Endodermal cell (in vitro differentiated cells): Measurements from ENCODE around the gene PPP1R3E. TPM values are rescaled to one million over a fixed set of nuclear protein-coding genes. Genes with fewer than 3 reads are reported as not detected.
A peak's percentile ranks its signal among the peaks of the same experiment; 100 is the strongest.

Source experiments
- DNase-seq: peaks from one replicate; pipeline ENCODE4 v3.0.0-alpha.2; 2017
- H3K27ac ChIP-seq: 2 replicates; pipeline ENCODE4 v1.5.1; 2013; ENCODE audit warnings: mild to moderate bottlenecking, low read depth, low read length, moderate library complexity
- H3K27me3 ChIP-seq: 2 replicates; pipeline ENCODE4 v1.6.1; 2013; ENCODE audit warnings: mild to moderate bottlenecking, low read length, moderate library complexity; ENCODE audit not compliant: insufficient read depth, control insufficient read depth, poor library complexity, severe bottlenecking
- H3K36me3 ChIP-seq: 2 replicates; pipeline ENCODE4 v1.7.0; 2013; ENCODE audit warnings: mild to moderate bottlenecking, low read length, moderate library complexity; ENCODE audit not compliant: control insufficient read depth, insufficient read depth
- H3K4me1 ChIP-seq: one replicate; pipeline ENCODE4 v1.7.0; 2013; ENCODE audit warnings: low read length; ENCODE audit not compliant: control insufficient read depth, insufficient read depth
- H3K4me3 ChIP-seq: 2 replicates; pipeline ENCODE4 v1.5.1; 2013; ENCODE audit warnings: mild to moderate bottlenecking, low read length, moderate library complexity
- H3K9ac ChIP-seq: 2 replicates; pipeline ENCODE4 v1.6.1; 2013; ENCODE audit warnings: mild to moderate bottlenecking, low read length, moderate library complexity; ENCODE audit not compliant: poor library complexity, severe bottlenecking; ENCODE audit errors: extremely low read depth
- H3K9me3 ChIP-seq: 2 replicates; pipeline ENCODE4 v1.6.1; 2013; ENCODE audit warnings: mild to moderate bottlenecking, low read length, moderate library complexity; ENCODE audit not compliant: control insufficient read depth
- H3K27ac Mint-ChIP-seq: 2 replicates; pipeline ENCODE4 v1.8.0; 2020; ENCODE audit warnings: mixed read lengths
- H3K27me3 Mint-ChIP-seq: 2 replicates; pipeline ENCODE4 v1.8.0; 2021; ENCODE audit warnings: mild to moderate bottlenecking, mixed read lengths; ENCODE audit not compliant: insufficient read depth
- H3K36me3 Mint-ChIP-seq: 2 replicates; pipeline ENCODE4 v1.8.0; 2020; ENCODE audit warnings: low read depth, mixed read lengths
- H3K4me1 Mint-ChIP-seq: 2 replicates; pipeline ENCODE4 v1.8.0; 2020; ENCODE audit warnings: mixed read lengths
- H3K4me3 Mint-ChIP-seq: 2 replicates; pipeline ENCODE4 v1.8.0; 2020; ENCODE audit warnings: mild to moderate bottlenecking, moderate library complexity, mixed read lengths
- H3K9me3 Mint-ChIP-seq: 2 replicates; pipeline ENCODE4 v1.8.0; 2020; ENCODE audit warnings: mild to moderate bottlenecking, mixed read lengths
- WGBS, 2 experiments: methylation state at CpG; one replicate each; pipeline versions ENCODE4 v1.1.5 to v1.1.7; 2013; ENCODE audit warnings: missing lambda C conversion rate in 2 of 2, mixed read lengths in 1 of 2; ENCODE audit not compliant: insufficient coverage in 1 of 2, insufficient read length in 1 of 2; 5-methylcytosine and 5-hydroxymethylcytosine counted together
- total RNA-seq, 2 donors: library from RNA; stranded (reverse); fragmentation: NEBNext Ultra II Directional in 1 of 2; extraction: Animal tissue kit (Norgen Biotek cat#: 25700) in 1 of 2; gene quantifications; 2 replicates in 1 of 2; 3 replicates in 1 of 2; pipeline ENCODE4 v1.2.1, GENCODE V29; 2021
- TF ChIP-seq, protein P1 (sequence below): fragments of 200-600 bp; sonication (generic); conservative IDR thresholded peaks from 2 replicates; pipeline ENCODE4 v1.5.0; 2021; ENCODE audit warnings: antibody characterized with exemption, mild to moderate bottlenecking

PPP1R3E gene
- total RNA-seq, 2 donors from 2014 or later, result 5.7 to 6.5 TPM

DNA sequence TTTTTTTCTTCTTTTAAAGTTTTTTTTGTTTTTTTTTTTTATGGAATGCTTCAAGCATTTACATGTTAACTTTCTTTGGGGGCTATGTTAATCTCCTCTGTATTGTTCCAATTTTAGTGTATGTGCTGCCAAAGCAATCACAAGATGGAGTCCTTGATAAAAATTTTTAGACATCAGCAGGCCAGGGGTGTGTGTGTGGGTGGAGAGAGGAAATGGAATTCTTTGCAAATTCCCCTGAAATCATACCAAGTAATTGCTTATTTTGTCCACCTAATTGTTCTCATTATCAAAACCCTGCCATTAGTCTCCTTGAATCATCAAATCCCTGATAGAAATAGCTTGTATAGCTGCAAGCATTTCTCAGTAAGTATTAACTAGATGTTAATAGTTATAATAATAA is 43.2 kb downstream of the PPP1R3E start:
- H3K4me1 ChIP-seq, result no peaks in the 10 kb centered on the region
- TF ChIP-seq, protein P1, sequence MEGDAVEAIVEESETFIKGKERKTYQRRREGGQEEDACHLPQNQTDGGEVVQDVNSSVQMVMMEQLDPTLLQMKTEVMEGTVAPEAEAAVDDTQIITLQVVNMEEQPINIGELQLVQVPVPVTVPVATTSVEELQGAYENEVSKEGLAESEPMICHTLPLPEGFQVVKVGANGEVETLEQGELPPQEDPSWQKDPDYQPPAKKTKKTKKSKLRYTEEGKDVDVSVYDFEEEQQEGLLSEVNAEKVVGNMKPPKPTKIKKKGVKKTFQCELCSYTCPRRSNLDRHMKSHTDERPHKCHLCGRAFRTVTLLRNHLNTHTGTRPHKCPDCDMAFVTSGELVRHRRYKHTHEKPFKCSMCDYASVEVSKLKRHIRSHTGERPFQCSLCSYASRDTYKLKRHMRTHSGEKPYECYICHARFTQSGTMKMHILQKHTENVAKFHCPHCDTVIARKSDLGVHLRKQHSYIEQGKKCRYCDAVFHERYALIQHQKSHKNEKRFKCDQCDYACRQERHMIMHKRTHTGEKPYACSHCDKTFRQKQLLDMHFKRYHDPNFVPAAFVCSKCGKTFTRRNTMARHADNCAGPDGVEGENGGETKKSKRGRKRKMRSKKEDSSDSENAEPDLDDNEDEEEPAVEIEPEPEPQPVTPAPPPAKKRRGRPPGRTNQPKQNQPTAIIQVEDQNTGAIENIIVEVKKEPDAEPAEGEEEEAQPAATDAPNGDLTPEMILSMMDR, result no peak
- Mint-ChIP-seq H3K4me1 (peaks cover 18% of the 10 kb centered on the region), H3K9me3 (no peaks in the 10 kb centered on the region), H3K27me3 (peaks cover 19% of the 10 kb centered on the region), H3K4me3 (no peak overlapping the region), H3K36me3 (no peaks in the 10 kb centered on the region), H3K27ac (no peak overlapping the region)
- H3K4me3 ChIP-seq, result no peak overlapping the region
- no peak overlapping the region for H3K27ac ChIP-seq
- no peak for DNase-seq
- H3K9ac ChIP-seq, result no peak overlapping the region
- H3K27me3 ChIP-seq, result peaks cover 25% of the 10 kb centered on the region
- H3K36me3 ChIP-seq, result no peaks in the 10 kb centered on the region
- no peaks in the 10 kb centered on the region for H3K9me3 ChIP-seq

DNA sequence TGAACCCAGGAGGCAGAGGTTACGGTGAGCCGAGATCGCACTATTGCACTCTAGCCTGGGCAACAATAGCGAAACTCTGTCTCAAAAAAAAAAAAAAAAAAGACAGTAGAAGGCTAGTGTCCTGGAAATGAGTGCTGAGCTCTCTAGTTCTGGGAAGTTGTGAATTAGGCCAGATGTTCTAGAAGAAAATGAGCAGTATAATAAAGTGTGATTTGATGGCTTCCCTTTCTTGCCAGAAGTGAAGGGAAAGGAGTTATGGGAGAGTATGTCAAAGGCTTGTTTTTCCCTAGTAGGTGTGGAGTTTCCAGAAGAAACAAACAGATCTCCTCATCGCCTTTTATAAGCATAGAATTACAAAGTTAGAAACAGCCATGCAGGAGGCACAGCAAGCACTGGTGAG is 44.4 kb downstream of the PPP1R3E start:
- WGBS, 2 experiments, result 94 to 98% methylated on average over 5 of the region's 5 CpGs
- H3K9me3 Mint-ChIP-seq, result no peaks in the 10 kb centered on the region
- peaks cover 11% of the 10 kb centered on the region for H3K27me3 Mint-ChIP-seq
- Histone ChIP-seq H3K9me3 (no peaks in the 10 kb centered on the region), H3K4me1 (no peaks in the 10 kb centered on the region), H3K4me3 (no peak overlapping the region), H3K36me3 (no peaks in the 10 kb centered on the region), H3K27ac (no peak overlapping the region), H3K9ac (no peak overlapping the region), H3K27me3 (peaks cover 13% of the 10 kb centered on the region)
- H3K27ac Mint-ChIP-seq, result no peak overlapping the region
- DNase-seq, result no peak
- H3K4me3 Mint-ChIP-seq, result no peak overlapping the region
- TF ChIP-seq, protein P1, result no peak
- H3K4me1 Mint-ChIP-seq, result peaks cover 18% of the 10 kb centered on the region
- H3K36me3 Mint-ChIP-seq, result no peaks in the 10 kb centered on the region

DNA sequence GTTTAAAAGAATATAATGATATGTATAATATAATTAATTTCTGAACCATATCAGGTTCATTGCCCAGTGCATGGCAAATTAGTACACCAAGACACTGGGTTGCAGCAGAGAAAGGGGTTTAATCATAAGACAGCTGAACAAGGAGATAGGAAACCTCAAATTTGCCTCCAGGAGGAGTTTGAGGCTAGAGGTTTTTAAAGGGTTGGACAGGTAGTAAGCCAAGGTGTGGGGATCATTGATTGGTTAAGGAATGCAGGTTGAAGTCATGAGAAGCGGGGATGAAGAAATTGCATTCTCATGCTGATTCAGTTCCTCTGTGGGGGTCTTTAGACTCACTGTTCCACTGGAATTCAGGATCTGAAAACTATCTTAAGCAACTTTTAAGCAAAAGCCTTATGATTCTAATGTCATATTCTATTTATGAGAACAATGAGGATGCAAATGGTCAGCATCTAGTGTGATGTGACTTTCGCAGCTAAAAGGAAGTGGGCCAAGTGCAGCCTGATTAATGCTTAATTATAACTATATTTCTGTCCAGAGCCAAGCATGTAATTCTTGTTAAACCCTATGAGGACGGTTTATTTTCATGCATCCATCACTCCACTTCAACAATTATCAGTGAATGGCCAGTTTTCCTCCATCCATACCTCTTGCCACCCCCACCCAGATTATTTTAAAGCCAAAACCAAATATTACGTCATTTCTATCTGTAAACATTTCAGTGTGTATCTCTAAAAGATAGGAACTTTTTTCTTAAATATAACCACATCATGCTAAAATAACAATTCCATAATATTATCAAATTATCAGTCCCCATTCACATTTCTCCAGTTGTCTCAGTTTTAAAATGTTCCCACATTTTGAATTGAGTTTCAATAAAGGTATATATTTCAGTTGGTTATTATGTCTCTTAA is 50.0 kb downstream of the PPP1R3E start:
- Histone ChIP-seq H3K9me3 (no peaks in the 10 kb centered on the region), H3K27ac (no peak overlapping the region), H3K27me3 (no peaks in the 10 kb centered on the region), H3K4me3 (no peak overlapping the region), H3K36me3 (no peaks in the 10 kb centered on the region), H3K9ac (no peak overlapping the region), H3K4me1 (no peaks in the 10 kb centered on the region)
- 52 to 69% methylated on average over 2 to 4 of the region's 4 CpGs for WGBS, 2 experiments
- Mint-ChIP-seq H3K27ac (peak overlapping the region; percentile 29), H3K4me3 (no peak overlapping the region), H3K9me3 (no peaks in the 10 kb centered on the region), H3K27me3 (no peaks in the 10 kb centered on the region), H3K36me3 (no peaks in the 10 kb centered on the region), H3K4me1 (peaks cover 4% of the 10 kb centered on the region)
- TF ChIP-seq, protein P1, result no peak
- DNase-seq, result peak; percentile 60
